GM10248 (cell line): Measurements from ENCODE around the gene FGF2.

Experiments
- CTCF ChIA-PET: fragments of 300-600 bp; sonication (Branson Sonifier 250); formaldehyde crosslinking; extraction: SDS; loops from one replicate; lab custom pipeline; 2021; ENCODE audit warnings: antibody characterized with exemption; lab: Yijun Ruan, JAX
- POLR2A ChIA-PET: fragments of 350-650 bp; sonication (Branson Sonifier 250); formaldehyde crosslinking; extraction: SDS; loops from one replicate; lab custom pipeline; 2020; ENCODE audit warnings: antibody characterized with exemption; lab: Yijun Ruan, JAX
- DNase-seq: peaks from one replicate; pipeline ENCODE4 v3.0.0; 2012; ENCODE audit errors: extremely low spot score
- CTCF ChIP-seq: IDR thresholded peaks from 2 replicates; pipeline ENCODE4 v1.5.1; 2012; ENCODE audit warnings: mild to moderate bottlenecking, low read depth; ENCODE audit errors: extremely low read depth, missing control alignments, control extremely low read depth

FGF2 gene

GRCh38 chr4:122873821-122874593 lies 47.4 kb downstream of the FGF2 start:
- ChIA-PET POLR2A (no interaction called here), CTCF (interaction anchor here (1.2 to 1.4 kb wide), 2 partner anchors 17 kb away, joined by 3 to 6 read pairs; no protein-coding TSS in a partner anchor)
- no peak for DNase-seq
- TF ChIP-seq CTCF: no peak

- CTCF ChIA-PET: interaction anchor here (0.9 to 1.2 kb wide), 2 partner anchors 21 to 24 kb away, joined by 3 to 4 read pairs; no protein-coding TSS in a partner anchor
- POLR2A ChIA-PET: no interaction called here
- no peak for DNase-seq
- no peak for TF ChIP-seq CTCF
Measured at GRCh38 chr4:122875949-122876348, 49.3 kb downstream of the FGF2 start.

- ChIA-PET CTCF (interaction anchor here (0.9 to 1.3 kb wide), 3 partner anchors 9 to 24 kb away, joined by 3 to 4 read pairs (median 3); no protein-coding TSS in a partner anchor), POLR2A (no interaction called here)
- DNase-seq: no peak
- no peak for TF ChIP-seq CTCF
Measured at GRCh38 chr4:122876456-122876855, 49.8 kb downstream of the FGF2 start.

GRCh38 chr4:122879001-122879400 lies 52.4 kb downstream of the FGF2 start:
- no peak for TF ChIP-seq CTCF
- ChIA-PET CTCF (no interaction called here), POLR2A (no interaction called here)
- DNase-seq: no peak

GRCh38 chr4:122882857-122883735 lies 56.5 kb downstream of the FGF2 start:
- ChIA-PET CTCF (no interaction called here), POLR2A (no interaction called here)
- no peak for DNase-seq
- no peak for TF ChIP-seq CTCF

- POLR2A ChIA-PET: no interaction called here
- CTCF ChIA-PET: no interaction called here
Measured at GRCh38 chr4:122884499-122884898, 57.9 kb downstream of the FGF2 start.

More at GRCh38 chr4:122884499-122884898, 57.9 kb downstream of the FGF2 start:
- DNase-seq: no peak
- no peak for TF ChIP-seq CTCF
